Left ventricle myocardium inferior (tissue), 1 donor: ENCODE results near the gene CHCT1. TPM values are rescaled to one million over a fixed set of nuclear protein-coding genes. Genes with fewer than 3 reads are reported as not detected.

Experiments
- DNase-seq: peaks from one replicate; pipeline ENCODE4 v3.0.0-alpha.2; 2020
- H3K27ac ChIP-seq: fragments of 200-600 bp; replicated peaks from 2 replicates; pipeline ENCODE4 v1.8.0; 2021
- H3K27me3 ChIP-seq: fragments of 200-600 bp; 2 replicates; pipeline ENCODE4 v1.8.0; 2021; ENCODE audit warnings: low read depth
- H3K36me3 ChIP-seq: fragments of 200-600 bp; 2 replicates; pipeline ENCODE4 v1.8.0; 2021
- H3K4me1 ChIP-seq: fragments of 200-600 bp; 2 replicates; pipeline ENCODE4 v1.8.0; 2021
- H3K4me3 ChIP-seq: fragments of 200-600 bp; 2 replicates; pipeline ENCODE4 v1.8.0; 2021; ENCODE audit warnings: mild to moderate bottlenecking, moderate library complexity
- H3K9me3 ChIP-seq: fragments of 200-600 bp; replicated peaks from 2 replicates; pipeline ENCODE4 v1.8.0; 2021
- CTCF ChIP-seq: fragments of 200-600 bp; IDR thresholded peaks from 2 replicates; pipeline ENCODE4 v1.8.0; 2021; ENCODE audit warnings: antibody characterized with exemption, mild to moderate bottlenecking, borderline replicate concordance
- intact Hi-C: fragments of 100-400 bp; cut with micrococcal nuclease; formaldehyde crosslinking; loops from one replicate; pipeline ENCODE4 v1.11.0; 2022
- total RNA-seq: library from RNA; stranded (reverse); fragmentation: NEBNext Ultra II Directional; extraction: Animal tissue kit (Norgen Biotek cat#: 25700); gene quantifications from one replicate; pipeline ENCODE4 v1.2.1, GENCODE V29; 2021
- donor health status: DM: no; HTN: yes; CAD: no; lungs with severe emphysema.

CHCT1 gene
- total RNA-seq, 1 donor from 2014 or later, result not detected

DNA sequence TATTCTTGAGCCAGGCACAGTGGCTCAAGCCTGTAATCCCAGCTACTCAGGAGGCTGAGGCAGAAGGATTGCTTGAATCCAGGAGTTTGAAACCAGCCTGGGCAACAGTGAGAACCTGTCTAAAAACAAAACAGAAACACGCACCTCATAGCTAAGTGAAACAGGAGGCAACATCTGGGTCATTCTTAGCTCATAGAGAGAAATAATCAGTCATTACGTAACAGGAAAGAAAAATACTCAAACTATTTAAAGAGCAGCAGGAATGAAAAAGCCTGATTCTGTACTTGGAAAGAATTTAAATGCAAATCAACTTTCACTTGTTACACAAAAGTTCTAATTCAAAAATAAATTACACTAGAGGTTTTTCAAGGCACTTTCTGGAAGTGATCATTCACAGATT is 17.2 kb downstream of the CHCT1 start:
- intact Hi-C loops, result loop anchor here (10.0 kb wide), 2 partner anchors 305 to 405 kb away; no protein-coding TSS in a partner anchor
- H3K4me1 ChIP-seq, result peaks cover 22% of the 10 kb centered on the region
- no peak overlapping the region for H3K27ac ChIP-seq
- H3K9me3 ChIP-seq, result no peaks in the 10 kb centered on the region
- DNase-seq, result no peak
- H3K36me3 ChIP-seq, result no peaks in the 10 kb centered on the region
- H3K4me3 ChIP-seq, result no peak overlapping the region
- no peak for TF ChIP-seq CTCF
- peaks cover 15% of the 10 kb centered on the region for H3K27me3 ChIP-seq

DNA sequence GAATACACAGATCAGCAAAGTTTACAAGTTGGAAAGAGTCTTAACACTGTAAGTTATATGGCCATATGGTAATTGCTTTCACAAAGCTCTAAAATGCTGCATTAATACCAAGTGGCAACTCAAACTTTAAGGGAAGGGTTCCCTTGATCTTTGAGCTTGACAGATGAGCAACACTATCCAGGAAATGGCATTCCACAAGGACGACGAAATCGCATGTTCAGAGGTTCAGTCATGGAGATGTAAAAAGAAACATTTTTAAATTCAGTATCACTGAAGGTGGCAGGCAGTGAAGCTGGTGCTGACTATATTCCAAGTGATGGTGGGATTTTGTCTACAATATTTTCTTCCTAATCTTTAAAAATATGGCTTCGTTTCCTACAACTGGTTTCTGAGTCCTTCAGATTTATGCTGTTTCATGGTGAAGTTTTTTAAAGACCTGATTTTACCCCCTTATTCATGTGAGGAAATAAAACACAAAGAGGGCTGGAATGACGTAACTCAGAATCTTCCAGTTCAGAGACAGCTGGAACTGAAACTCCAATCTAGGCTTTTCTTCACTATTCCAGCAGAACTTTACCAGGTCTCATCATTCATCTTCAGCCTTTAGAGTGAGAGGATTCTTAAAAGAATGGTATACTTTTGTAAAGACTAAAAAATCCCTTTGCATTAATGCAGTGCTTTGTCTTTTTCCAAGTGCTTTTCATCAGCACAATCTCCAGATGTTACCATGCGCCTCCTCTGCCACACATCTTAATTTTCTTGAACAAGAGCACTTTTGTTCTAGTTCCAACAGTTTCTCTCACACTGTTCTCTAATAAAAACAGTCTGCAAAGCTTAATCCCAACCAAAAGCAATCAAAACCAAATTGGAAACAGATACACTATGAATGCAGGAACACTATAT is 20.2 kb downstream of the CHCT1 start:
- intact Hi-C loops, result no loop called here
- H3K4me1 ChIP-seq, result peaks cover 17% of the 10 kb centered on the region
- H3K27ac ChIP-seq, result peak overlapping the region; percentile 24
- H3K27me3 ChIP-seq, result peaks cover 1% of the 10 kb centered on the region
- no peak for TF ChIP-seq CTCF
- no peak overlapping the region for H3K4me3 ChIP-seq
- H3K9me3 ChIP-seq, result no peaks in the 10 kb centered on the region
- no peak for DNase-seq
- H3K36me3 ChIP-seq, result peaks cover 22% of the 10 kb centered on the region

- Histone ChIP-seq H3K4me3 (no peak overlapping the region), H3K36me3 (peaks cover 32% of the 10 kb centered on the region), H3K4me1 (peaks cover 17% of the 10 kb centered on the region), H3K9me3 (no peaks in the 10 kb centered on the region), H3K27ac (no peak overlapping the region), H3K27me3 (no peaks in the 10 kb centered on the region)
- no peak for TF ChIP-seq CTCF
- DNase-seq, result no peak
- intact Hi-C loops, result no loop called here
These were observed 21.4 kb downstream of the CHCT1 start for GRCh38 chr17:60443713-60444112.

DNA sequence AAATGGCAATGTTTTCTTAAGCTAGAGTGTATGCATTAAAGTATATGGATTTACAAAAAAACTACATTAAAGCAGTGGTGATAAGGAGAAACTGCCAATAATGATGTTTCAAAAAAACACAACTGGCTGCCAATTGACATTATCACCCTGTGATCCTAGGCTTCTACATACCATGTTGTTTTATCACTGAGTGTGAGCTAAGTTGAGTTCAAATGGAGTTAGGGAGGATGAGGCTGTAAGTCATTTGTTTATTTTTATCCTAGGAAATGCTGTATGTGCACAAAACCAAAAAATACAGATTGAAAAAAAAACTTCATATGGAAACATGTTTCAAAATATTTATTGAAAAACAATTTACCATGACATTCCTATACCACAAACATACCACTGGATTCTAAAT is 22.9 kb downstream of the CHCT1 start:
- DNase-seq, result no peak
- H3K36me3 ChIP-seq, result peaks cover 46% of the 10 kb centered on the region
- H3K4me3 ChIP-seq, result no peak overlapping the region
- no peaks in the 10 kb centered on the region for H3K9me3 ChIP-seq
- intact Hi-C loops, result no loop called here
- no peak for TF ChIP-seq CTCF
- H3K4me1 ChIP-seq, result peaks cover 17% of the 10 kb centered on the region
- H3K27me3 ChIP-seq, result no peaks in the 10 kb centered on the region
- H3K27ac ChIP-seq, result no peak overlapping the region

GRCh38 chr17:60447375-60447774 is 25.1 kb downstream of the CHCT1 start:
- TF ChIP-seq CTCF, result no peak
- peaks cover 12% of the 10 kb centered on the region for H3K4me1 ChIP-seq
- DNase-seq, result no peak
- H3K9me3 ChIP-seq, result no peaks in the 10 kb centered on the region
- H3K36me3 ChIP-seq, result peaks cover 67% of the 10 kb centered on the region
- H3K27me3 ChIP-seq, result no peaks in the 10 kb centered on the region
- intact Hi-C loops, result no loop called here
- H3K27ac ChIP-seq, result no peak overlapping the region
- no peak overlapping the region for H3K4me3 ChIP-seq
